ENCODE results near the gene TIPRL.
"Not testable (repeated sequence)": the region's sequence is repeated elsewhere in the genome, so short reads cannot be mapped to it uniquely, and the experiment has no call there.

DNA sequence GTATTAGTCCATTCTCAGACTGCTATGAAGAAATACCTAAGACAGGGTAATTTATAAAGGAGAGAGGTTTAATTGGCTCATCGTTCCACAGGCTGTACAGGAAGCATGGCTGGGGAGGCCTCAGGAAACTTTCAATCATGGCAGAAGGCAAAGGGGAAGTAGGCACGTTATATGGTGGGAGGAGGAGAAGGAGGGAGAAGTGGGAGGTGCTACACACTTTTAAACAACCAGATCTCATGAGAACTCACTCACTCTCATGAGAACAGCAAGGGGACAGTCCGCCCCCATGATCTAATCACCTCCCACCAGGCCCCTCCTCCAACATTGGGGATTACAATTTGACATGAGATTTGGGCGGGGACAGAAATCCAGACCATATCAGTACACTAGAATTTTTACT, 24.1 kb upstream of the TIPRL start:
- TF ChIP-seq, protein P1, sequence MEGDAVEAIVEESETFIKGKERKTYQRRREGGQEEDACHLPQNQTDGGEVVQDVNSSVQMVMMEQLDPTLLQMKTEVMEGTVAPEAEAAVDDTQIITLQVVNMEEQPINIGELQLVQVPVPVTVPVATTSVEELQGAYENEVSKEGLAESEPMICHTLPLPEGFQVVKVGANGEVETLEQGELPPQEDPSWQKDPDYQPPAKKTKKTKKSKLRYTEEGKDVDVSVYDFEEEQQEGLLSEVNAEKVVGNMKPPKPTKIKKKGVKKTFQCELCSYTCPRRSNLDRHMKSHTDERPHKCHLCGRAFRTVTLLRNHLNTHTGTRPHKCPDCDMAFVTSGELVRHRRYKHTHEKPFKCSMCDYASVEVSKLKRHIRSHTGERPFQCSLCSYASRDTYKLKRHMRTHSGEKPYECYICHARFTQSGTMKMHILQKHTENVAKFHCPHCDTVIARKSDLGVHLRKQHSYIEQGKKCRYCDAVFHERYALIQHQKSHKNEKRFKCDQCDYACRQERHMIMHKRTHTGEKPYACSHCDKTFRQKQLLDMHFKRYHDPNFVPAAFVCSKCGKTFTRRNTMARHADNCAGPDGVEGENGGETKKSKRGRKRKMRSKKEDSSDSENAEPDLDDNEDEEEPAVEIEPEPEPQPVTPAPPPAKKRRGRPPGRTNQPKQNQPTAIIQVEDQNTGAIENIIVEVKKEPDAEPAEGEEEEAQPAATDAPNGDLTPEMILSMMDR (IDR thresholded peaks at IDR 0.05; ENCODE audit: low read depth, low read length, poor library complexity, severe bottlenecking), result not testable (repeated sequence)
- TF ChIP-seq EZH2phosphoT487 (IDR thresholded peaks at IDR 0.05; ENCODE audit: borderline replicate concordance, low read length), result not testable (repeated sequence)
